ENCODE results near the gene NFIX.

DNA sequence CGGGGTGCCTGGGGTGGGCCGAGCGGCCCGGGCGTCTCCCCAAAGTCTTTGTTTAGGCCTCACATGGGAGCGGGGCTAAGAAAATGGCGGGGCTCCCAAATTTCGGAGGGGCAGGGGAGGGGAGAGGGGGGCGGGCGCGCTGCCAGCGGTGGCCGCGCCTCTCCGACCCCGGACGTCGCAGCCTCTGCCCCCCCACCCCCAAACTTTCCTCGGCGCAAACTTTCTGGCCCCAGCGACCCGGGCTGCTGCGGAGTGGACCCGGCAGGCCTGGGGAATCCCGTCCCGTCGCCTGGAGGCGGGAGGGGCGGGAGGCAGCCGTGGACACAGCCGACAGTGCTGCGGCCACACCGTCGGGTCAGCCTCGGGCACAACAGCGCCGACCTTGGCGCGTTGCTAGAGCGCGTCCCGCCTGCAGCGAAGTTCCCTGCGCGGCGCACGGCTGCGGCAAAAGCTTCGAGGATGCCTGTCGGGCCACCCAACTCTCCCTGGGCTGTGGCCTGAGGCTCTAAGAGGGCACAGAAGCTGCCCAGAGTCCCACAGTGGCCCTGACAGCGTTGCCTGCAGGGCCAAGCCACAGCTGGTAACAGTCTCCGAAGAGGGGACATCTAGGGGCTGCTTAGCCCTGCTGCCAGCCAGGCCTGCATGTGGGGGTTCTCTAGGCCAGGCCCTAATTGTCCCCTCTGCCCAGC is 1.3 kb downstream of the NFIX start:
- TF ChIP-seq CTCF (IDR thresholded peaks at IDR 0.05) = no peak
- peak; percentile 8 to 18 for TF ChIP-seq POLR2AphosphoS5 (IDR thresholded peaks at IDR 0.05)
- TF ChIP-seq POLR2A (IDR thresholded peaks at IDR 0.05; ENCODE audit: low read depth) = no peak
- no peak for TF ChIP-seq EP300 (IDR thresholded peaks at IDR 0.05)
